Colonic mucosa (tissue), 4 donors: Measurements from ENCODE around the gene ADAMTSL3. TPM values are rescaled to one million over a fixed set of nuclear protein-coding genes. Genes with fewer than 3 reads are reported as not detected.
"Not testable (repeated sequence)": the region's sequence is repeated elsewhere in the genome, so short reads cannot be mapped to it uniquely, and the experiment has no call there.

Experiments used
- DNase-seq: peaks from one replicate; pipeline ENCODE4 v3.0.0-alpha.2; 2020
- H3K27ac ChIP-seq: fragments of 200-600 bp; one replicate; pipeline ENCODE4 v1.8.0; 2021
- H3K27me3 ChIP-seq: fragments of 200-600 bp; one replicate; pipeline ENCODE4 v1.8.0; 2021
- H3K36me3 ChIP-seq: fragments of 200-600 bp; one replicate; pipeline ENCODE4 v1.8.0; 2021
- H3K4me1 ChIP-seq: fragments of 200-600 bp; one replicate; pipeline ENCODE4 v1.8.0; 2021; ENCODE audit warnings: mild to moderate bottlenecking
- H3K4me3 ChIP-seq: fragments of 200-600 bp; one replicate; pipeline ENCODE4 v1.8.0; 2021
- H3K9ac ChIP-seq, 2 donors: one replicate each; pipeline ENCODE4 v1.7.0; 2013; ENCODE audit warnings: control low read depth in 2 of 2, low read depth in 2 of 2, low read length in 2 of 2
- H3K9me3 ChIP-seq: fragments of 200-600 bp; one replicate; pipeline ENCODE4 v1.8.0; 2021
- CTCF ChIP-seq: fragments of 200-600 bp; IDR thresholded peaks from one replicate; pipeline ENCODE4 v1.8.0; 2022; ENCODE audit warnings: antibody characterized with exemption, mild to moderate bottlenecking
- intact Hi-C: fragments of 100-400 bp; cut with DNase I; formaldehyde crosslinking; loops from one replicate; pipeline ENCODE4 v1.14.1; 2022
- total RNA-seq, 2 donors: library from RNA; stranded (reverse); fragmentation: NEBNext Ultra II Directional in 1 of 2; extraction: Animal tissue kit (Norgen Biotek cat#: 25700) in 1 of 2; gene quantifications; one replicate each; pipeline ENCODE4 v1.2.1, GENCODE V29; 2021
- donor health status: healthy.
- donor health status: DM: no; HTN: no; CAD: no.
- donor health status: DM: no; HTN: no; CAD: no.

The ADAMTSL3 gene
- total RNA-seq, 2 donors from 2014 or later = 0.72 to 4.8 TPM

DNA sequence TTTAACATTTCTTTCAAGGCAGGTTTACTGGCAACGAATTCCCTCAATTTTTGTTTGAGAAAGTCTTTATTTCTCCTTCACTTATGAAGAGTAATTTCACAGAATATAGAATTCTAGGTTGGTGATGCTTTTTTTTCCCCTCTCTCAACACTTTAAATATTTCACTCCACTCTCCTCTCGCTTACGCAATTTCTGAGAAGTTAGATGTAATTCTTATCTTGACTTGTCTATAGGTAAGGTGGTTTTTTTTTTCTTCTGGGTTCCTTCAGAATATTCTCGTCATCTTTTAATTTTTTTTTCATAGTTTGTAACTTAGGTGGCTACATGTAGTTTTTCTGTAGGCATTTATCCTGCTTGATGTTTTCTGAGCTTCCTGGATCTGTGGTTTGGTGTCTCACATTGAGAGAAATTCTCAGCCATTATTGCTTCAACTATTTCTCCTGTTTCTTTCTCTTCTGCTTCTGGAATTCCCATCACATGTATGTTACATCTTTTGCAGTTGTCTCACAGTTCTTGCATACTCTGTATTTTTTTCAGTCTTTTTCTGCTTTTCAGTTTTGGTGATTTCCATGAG, 392.2 kb downstream of the ADAMTSL3 start:
- no peak overlapping the region for H3K4me3 ChIP-seq
- no peaks in the 10 kb centered on the region for H3K4me1 ChIP-seq
- intact Hi-C loops = no loop called here
- H3K9ac ChIP-seq = no peak overlapping the region
- no peak for TF ChIP-seq CTCF
- no peaks in the 10 kb centered on the region for H3K9me3 ChIP-seq
- no peak overlapping the region for H3K27ac ChIP-seq
- H3K27me3 ChIP-seq = no peaks in the 10 kb centered on the region
- H3K36me3 ChIP-seq = no peaks in the 10 kb centered on the region
- no peak for DNase-seq

DNA sequence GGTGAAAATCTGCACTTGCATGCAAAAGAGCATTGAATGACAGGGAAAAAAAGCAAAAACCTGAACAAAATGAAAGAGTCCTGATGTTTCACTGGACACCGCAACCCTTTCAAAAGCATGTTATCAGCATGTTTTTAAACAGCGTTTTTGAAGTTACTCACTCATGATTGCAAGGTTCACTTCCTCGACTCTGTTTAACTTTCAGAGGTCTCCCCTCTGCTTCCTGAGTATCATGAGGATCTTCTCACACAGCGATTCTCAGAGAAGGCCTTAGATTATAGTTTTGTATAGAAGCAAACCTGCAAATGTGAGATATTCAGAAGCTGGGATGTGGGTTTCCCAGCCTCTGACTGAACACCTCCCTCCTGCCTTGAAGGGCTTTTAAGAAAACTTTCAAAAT, 395.6 kb downstream of the ADAMTSL3 start:
- H3K36me3 ChIP-seq, H3K4me3 ChIP-seq, H3K9ac ChIP-seq, H3K27me3 ChIP-seq, DNase-seq, H3K4me1 ChIP-seq, H3K27ac ChIP-seq, H3K9me3 ChIP-seq, intact Hi-C loops: not testable (repeated sequence)

- intact Hi-C loops = no loop called here
Measured at GRCh38 chr15:84050076-84050475, 396.2 kb downstream of the ADAMTSL3 start.

GRCh38 chr15:84051146-84051545, 397.2 kb downstream of the ADAMTSL3 start:
- H3K36me3 ChIP-seq, H3K4me3 ChIP-seq, DNase-seq, H3K27me3 ChIP-seq, intact Hi-C loops, H3K27ac ChIP-seq, H3K9me3 ChIP-seq, H3K9ac ChIP-seq, H3K4me1 ChIP-seq: not testable (repeated sequence)

More at GRCh38 chr15:84050076-84050475, 396.2 kb downstream of the ADAMTSL3 start:
- H3K27me3 ChIP-seq = no peaks in the 10 kb centered on the region
- no peak overlapping the region for H3K9ac ChIP-seq
- H3K36me3 ChIP-seq = no peaks in the 10 kb centered on the region
- H3K4me1 ChIP-seq = no peaks in the 10 kb centered on the region
- DNase-seq = no peak
- no peak for TF ChIP-seq CTCF
- no peaks in the 10 kb centered on the region for H3K9me3 ChIP-seq
- no peak overlapping the region for H3K4me3 ChIP-seq
- no peak overlapping the region for H3K27ac ChIP-seq

- DNase-seq, H3K4me3 ChIP-seq, H3K9me3 ChIP-seq, H3K4me1 ChIP-seq, H3K27me3 ChIP-seq, H3K36me3 ChIP-seq, H3K9ac ChIP-seq, intact Hi-C loops, H3K27ac ChIP-seq: not testable (repeated sequence)
Measured at GRCh38 chr15:84054544-84054943, 400.6 kb downstream of the ADAMTSL3 start.

GRCh38 chr15:84057714-84058331, 403.9 kb downstream of the ADAMTSL3 start:
- H3K27me3 ChIP-seq = no peaks in the 10 kb centered on the region
- H3K9ac ChIP-seq = no peak overlapping the region
- H3K27ac ChIP-seq = no peak overlapping the region
- no peak overlapping the region for H3K4me3 ChIP-seq
- H3K36me3 ChIP-seq = no peaks in the 10 kb centered on the region
- no peaks in the 10 kb centered on the region for H3K9me3 ChIP-seq
- no peak for TF ChIP-seq CTCF
- no peak for DNase-seq
- intact Hi-C loops = no loop called here
- H3K4me1 ChIP-seq = no peaks in the 10 kb centered on the region

DNA sequence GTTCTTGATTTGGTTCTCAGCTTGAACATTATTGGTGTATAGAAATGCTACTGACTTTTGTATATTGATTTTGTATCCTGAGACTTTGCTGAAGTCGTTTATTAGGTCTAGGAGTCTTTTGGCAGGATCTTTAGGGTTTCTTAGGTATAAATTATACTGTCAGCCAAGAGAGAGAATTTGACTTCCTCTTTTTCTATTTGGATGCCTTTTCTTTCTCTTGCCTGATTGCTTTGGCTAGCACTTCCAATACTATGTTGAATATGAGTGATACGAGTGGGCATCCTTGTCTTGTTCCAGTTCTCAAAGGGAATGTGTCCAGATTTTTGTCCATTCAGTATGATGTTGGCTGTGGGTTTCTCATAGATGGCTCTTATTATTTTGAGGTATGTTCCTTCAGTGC, 409.8 kb downstream of the ADAMTSL3 start:
- DNase-seq, H3K4me3 ChIP-seq, H3K27me3 ChIP-seq, H3K9me3 ChIP-seq, H3K36me3 ChIP-seq, H3K4me1 ChIP-seq, H3K9ac ChIP-seq, intact Hi-C loops, H3K27ac ChIP-seq: not testable (repeated sequence)

DNA sequence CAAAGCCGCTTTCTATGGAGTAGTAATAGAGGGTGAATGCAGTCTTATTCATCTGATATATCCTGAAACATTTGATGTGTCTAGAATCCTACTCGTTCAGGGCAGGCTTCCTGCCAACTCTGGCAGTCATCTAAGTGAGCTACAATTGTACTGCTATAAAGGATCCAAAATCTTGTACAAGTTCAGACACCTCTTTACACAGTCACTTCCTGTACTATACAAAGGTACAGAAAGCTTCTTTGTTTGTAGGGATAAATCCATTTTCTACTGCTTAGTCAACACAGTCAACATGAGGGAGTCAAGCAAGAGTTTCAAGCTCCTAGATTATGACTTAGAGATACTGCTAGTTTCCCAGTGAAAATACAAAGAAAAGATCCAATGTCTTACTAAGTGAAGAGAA, 414.8 kb downstream of the ADAMTSL3 start:
- H3K27ac ChIP-seq, H3K4me1 ChIP-seq, H3K9ac ChIP-seq, H3K27me3 ChIP-seq, intact Hi-C loops, H3K4me3 ChIP-seq, H3K9me3 ChIP-seq, DNase-seq, H3K36me3 ChIP-seq: not testable (repeated sequence)

DNA sequence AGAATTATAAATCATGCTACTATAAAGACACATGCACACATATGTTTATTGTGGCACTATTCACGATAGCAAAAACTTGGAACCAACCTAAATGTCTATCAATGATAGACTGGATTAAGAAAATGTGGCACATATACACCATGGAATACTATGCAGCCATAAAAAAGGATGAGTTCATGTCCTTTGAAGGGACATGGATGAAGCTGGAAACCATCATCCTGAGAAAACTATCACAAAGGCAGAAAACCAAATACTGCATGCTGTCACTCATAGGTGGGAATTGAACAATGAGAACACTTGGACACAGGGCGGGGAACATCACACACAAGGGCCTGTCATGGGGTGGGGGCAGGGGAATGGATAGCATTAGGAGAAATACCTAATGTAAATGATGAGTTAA, 424.1 kb downstream of the ADAMTSL3 start:
- H3K36me3 ChIP-seq, H3K9me3 ChIP-seq, H3K4me1 ChIP-seq, intact Hi-C loops, DNase-seq, H3K9ac ChIP-seq, H3K4me3 ChIP-seq, H3K27ac ChIP-seq: not testable (repeated sequence)
- peaks cover 18% of the 10 kb centered on the region for H3K27me3 ChIP-seq

GRCh38 chr15:84079325-84079884, 425.5 kb downstream of the ADAMTSL3 start:
- H3K4me1 ChIP-seq, intact Hi-C loops, H3K9me3 ChIP-seq, DNase-seq, H3K4me3 ChIP-seq, H3K36me3 ChIP-seq, H3K9ac ChIP-seq, H3K27ac ChIP-seq: not testable (repeated sequence)
- peaks cover 18% of the 10 kb centered on the region for H3K27me3 ChIP-seq
